ENCODE results near the gene FAM163B.

FAM163B gene

GRCh38 chr9:133653638-133654037, 44.4 kb upstream of the FAM163B start:
- Mint-ChIP-seq H3K36me3 (ENCODE audit: low read depth) (no peaks in the 10 kb centered on the region), H3K4me1 (peaks cover 10% of the 10 kb centered on the region), H3K4me3 (no peak overlapping the region), H3K27me3 (ENCODE audit: low read depth) (peaks cover 59% of the 10 kb centered on the region), H3K27ac (no peak overlapping the region), H3K9me3 (no peaks in the 10 kb centered on the region)
- TF ChIP-seq, protein P1, sequence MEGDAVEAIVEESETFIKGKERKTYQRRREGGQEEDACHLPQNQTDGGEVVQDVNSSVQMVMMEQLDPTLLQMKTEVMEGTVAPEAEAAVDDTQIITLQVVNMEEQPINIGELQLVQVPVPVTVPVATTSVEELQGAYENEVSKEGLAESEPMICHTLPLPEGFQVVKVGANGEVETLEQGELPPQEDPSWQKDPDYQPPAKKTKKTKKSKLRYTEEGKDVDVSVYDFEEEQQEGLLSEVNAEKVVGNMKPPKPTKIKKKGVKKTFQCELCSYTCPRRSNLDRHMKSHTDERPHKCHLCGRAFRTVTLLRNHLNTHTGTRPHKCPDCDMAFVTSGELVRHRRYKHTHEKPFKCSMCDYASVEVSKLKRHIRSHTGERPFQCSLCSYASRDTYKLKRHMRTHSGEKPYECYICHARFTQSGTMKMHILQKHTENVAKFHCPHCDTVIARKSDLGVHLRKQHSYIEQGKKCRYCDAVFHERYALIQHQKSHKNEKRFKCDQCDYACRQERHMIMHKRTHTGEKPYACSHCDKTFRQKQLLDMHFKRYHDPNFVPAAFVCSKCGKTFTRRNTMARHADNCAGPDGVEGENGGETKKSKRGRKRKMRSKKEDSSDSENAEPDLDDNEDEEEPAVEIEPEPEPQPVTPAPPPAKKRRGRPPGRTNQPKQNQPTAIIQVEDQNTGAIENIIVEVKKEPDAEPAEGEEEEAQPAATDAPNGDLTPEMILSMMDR (IDR thresholded peaks at IDR 0.05; ENCODE audit: unreplicated experiment in 3 of 3): no peak

DNA sequence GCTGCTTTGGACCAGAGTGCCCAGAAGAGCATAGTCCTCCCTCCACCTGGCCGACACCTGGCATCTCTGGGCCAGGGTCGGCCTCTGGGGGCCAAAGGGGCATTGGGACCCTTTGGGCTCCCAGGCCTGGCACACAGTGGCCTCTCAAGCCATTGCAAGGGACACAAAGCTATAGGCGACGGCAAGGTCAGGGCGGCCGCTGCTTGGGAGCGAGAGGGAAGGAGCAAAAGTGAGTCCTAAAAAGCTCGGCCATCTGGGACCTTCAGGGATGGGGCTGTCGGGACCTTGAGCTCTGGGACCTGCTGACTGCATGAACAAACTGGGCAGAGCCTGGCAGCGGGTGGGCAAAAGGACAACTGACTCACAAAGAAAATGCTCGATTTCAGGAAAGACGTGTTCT, 40.8 kb upstream of the FAM163B start:
- Mint-ChIP-seq H3K36me3 (ENCODE audit: low read depth) (no peaks in the 10 kb centered on the region), H3K27ac (no peak overlapping the region), H3K4me1 (no peaks in the 10 kb centered on the region), H3K27me3 (ENCODE audit: low read depth) (peaks cover 39% of the 10 kb centered on the region), H3K4me3 (no peak overlapping the region), H3K9me3 (no peaks in the 10 kb centered on the region)
- TF ChIP-seq, protein P1 (IDR thresholded peaks at IDR 0.05; ENCODE audit: unreplicated experiment in 3 of 3): no peak

DNA sequence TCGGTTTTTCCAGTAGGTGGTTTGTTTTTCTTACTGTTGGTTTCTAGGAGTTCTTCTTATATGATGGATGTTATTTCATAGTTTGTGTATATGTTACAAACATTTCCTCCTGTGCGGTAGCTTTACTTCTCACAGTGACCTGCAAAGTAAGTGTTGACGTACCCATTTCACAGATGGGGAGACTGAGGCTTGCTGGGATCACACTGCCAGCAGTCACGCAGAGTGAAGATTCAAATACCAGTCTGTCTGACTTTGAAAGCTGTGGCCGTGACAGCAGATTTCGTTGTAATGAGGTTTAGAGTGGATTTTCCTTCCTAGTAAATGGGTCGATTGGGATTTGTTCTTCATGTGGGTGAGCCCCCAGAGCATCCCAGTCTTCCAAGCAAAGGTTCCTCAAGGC, 40.0 kb upstream of the FAM163B start:
- Mint-ChIP-seq H3K27ac (no peak overlapping the region), H3K27me3 (ENCODE audit: low read depth) (peaks cover 36% of the 10 kb centered on the region), H3K4me1 (no peaks in the 10 kb centered on the region), H3K4me3 (no peak overlapping the region), H3K9me3 (no peaks in the 10 kb centered on the region), H3K36me3 (ENCODE audit: low read depth) (no peaks in the 10 kb centered on the region)
- TF ChIP-seq, protein P1 (IDR thresholded peaks at IDR 0.05; ENCODE audit: unreplicated experiment in 3 of 3): no peak

- TF ChIP-seq, protein P1 (IDR thresholded peaks at IDR 0.05; ENCODE audit: unreplicated experiment in 3 of 3): no peak
- Mint-ChIP-seq H3K4me1 (no peaks in the 10 kb centered on the region), H3K27ac (no peak overlapping the region), H3K36me3 (ENCODE audit: low read depth) (no peaks in the 10 kb centered on the region), H3K9me3 (no peaks in the 10 kb centered on the region), H3K27me3 (ENCODE audit: low read depth) (peaks cover 32% of the 10 kb centered on the region), H3K4me3 (no peak overlapping the region)
Measured at GRCh38 chr9:133647765-133648469, 38.7 kb upstream of the FAM163B start.

DNA sequence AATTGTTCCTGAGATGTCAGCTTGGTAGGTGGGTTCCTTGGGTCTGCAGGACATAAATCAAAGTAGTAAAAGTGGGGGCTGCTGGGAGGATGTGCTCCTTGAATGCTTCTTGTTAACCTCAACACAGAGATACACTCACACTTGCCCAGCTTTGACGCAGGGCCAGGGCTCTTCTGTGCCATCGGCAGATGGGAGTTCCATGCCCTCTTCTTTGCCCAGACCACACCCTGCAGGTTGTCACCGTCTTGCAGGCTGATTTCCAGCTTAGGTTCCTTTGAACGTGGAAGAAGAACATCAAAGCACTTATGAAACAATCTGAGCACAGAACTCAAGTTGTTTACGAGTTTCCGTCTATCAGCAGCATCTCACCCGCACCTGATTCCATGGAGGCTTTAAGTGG, 38.0 kb upstream of the FAM163B start:
- peaks cover 32% of the 10 kb centered on the region for H3K27me3 Mint-ChIP-seq (ENCODE audit: low read depth)
- H3K4me1 Mint-ChIP-seq: no peaks in the 10 kb centered on the region
- TF ChIP-seq, protein P1 (IDR thresholded peaks at IDR 0.05; ENCODE audit: unreplicated experiment in 3 of 3): no peak
- H3K36me3 Mint-ChIP-seq (ENCODE audit: low read depth): no peaks in the 10 kb centered on the region
- no peak overlapping the region for H3K27ac Mint-ChIP-seq
- no peaks in the 10 kb centered on the region for H3K9me3 Mint-ChIP-seq
- no peak overlapping the region for H3K4me3 Mint-ChIP-seq

Measured in nephron (organoid).